ENCODE measurements around the gene TMIGD3.

The TMIGD3 gene

GRCh38 chr1:111512132-111512889, 8.9 kb upstream of the TMIGD3 start:
- H3K4me3 ChIP-seq (ENCODE audit: insufficient read depth, low read length, poor library complexity, severe bottlenecking), result no peak overlapping the region
- H4K20me1 ChIP-seq (ENCODE audit: low read depth, low read length), result no peaks in the 10 kb centered on the region
- TF ChIP-seq, protein P1, sequence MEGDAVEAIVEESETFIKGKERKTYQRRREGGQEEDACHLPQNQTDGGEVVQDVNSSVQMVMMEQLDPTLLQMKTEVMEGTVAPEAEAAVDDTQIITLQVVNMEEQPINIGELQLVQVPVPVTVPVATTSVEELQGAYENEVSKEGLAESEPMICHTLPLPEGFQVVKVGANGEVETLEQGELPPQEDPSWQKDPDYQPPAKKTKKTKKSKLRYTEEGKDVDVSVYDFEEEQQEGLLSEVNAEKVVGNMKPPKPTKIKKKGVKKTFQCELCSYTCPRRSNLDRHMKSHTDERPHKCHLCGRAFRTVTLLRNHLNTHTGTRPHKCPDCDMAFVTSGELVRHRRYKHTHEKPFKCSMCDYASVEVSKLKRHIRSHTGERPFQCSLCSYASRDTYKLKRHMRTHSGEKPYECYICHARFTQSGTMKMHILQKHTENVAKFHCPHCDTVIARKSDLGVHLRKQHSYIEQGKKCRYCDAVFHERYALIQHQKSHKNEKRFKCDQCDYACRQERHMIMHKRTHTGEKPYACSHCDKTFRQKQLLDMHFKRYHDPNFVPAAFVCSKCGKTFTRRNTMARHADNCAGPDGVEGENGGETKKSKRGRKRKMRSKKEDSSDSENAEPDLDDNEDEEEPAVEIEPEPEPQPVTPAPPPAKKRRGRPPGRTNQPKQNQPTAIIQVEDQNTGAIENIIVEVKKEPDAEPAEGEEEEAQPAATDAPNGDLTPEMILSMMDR (IDR thresholded peaks at IDR 0.05; ENCODE audit: insufficient read depth, low read length, poor library complexity, severe bottlenecking), result no peak
- TF ChIP-seq EZH2phosphoT487 (conservative IDR thresholded peaks at IDR 0.05; ENCODE audit: low read length), result no peak
- H2AFZ ChIP-seq (ENCODE audit: low read depth, low read length, severe bottlenecking), result no peak overlapping the region
- H3K9me3 ChIP-seq (ENCODE audit: insufficient read depth, low read length), result no peaks in the 10 kb centered on the region
- H3K4me2 ChIP-seq (ENCODE audit: low read depth, low read length, poor library complexity, severe bottlenecking), result no peak overlapping the region
- no peak overlapping the region for H3K27ac ChIP-seq (ENCODE audit: low read depth, low read length)
- H3F3A ChIP-seq (ENCODE audit: insufficient read depth), result peaks cover 9% of the 10 kb centered on the region
- H3K79me2 ChIP-seq (ENCODE audit: insufficient read depth, low read length), result no peaks in the 10 kb centered on the region
- H3K9me2 ChIP-seq (replicated peaks; ENCODE audit: insufficient read depth, low read length), result no peaks in the 10 kb centered on the region
- H3K36me3 ChIP-seq (ENCODE audit: low read length), result no peaks in the 10 kb centered on the region
- H3K27me3 ChIP-seq (ENCODE audit: low read length), result no peaks in the 10 kb centered on the region
- no peak overlapping the region for H3K9ac ChIP-seq (ENCODE audit: low read length)

- Histone ChIP-seq H3K27ac (ENCODE audit: low read depth, low read length) (no peak overlapping the region), H3K9ac (ENCODE audit: low read length) (no peak overlapping the region), H4K20me1 (ENCODE audit: low read depth, low read length) (no peaks in the 10 kb centered on the region), H3K4me2 (ENCODE audit: low read depth, low read length, poor library complexity, severe bottlenecking) (no peak overlapping the region), H2AFZ (ENCODE audit: low read depth, low read length, severe bottlenecking) (no peak overlapping the region), H3K36me3 (ENCODE audit: low read length) (no peaks in the 10 kb centered on the region), H3K9me2 (replicated peaks; ENCODE audit: insufficient read depth, low read length) (no peaks in the 10 kb centered on the region), H3K27me3 (ENCODE audit: low read length) (no peaks in the 10 kb centered on the region), H3F3A (ENCODE audit: insufficient read depth) (peaks cover 16% of the 10 kb centered on the region), H3K79me2 (ENCODE audit: insufficient read depth, low read length) (no peaks in the 10 kb centered on the region), H3K9me3 (ENCODE audit: insufficient read depth, low read length) (no peaks in the 10 kb centered on the region), H3K4me3 (ENCODE audit: insufficient read depth, low read length, poor library complexity, severe bottlenecking) (no peak overlapping the region)
- TF ChIP-seq EZH2phosphoT487 (conservative IDR thresholded peaks at IDR 0.05; ENCODE audit: low read length), result no peak
- TF ChIP-seq, protein P1 (IDR thresholded peaks at IDR 0.05; ENCODE audit: insufficient read depth, low read length, poor library complexity, severe bottlenecking), result no peak
Measured at GRCh38 chr1:111511370-111511769, 7.9 kb upstream of the TMIGD3 start.

DNA sequence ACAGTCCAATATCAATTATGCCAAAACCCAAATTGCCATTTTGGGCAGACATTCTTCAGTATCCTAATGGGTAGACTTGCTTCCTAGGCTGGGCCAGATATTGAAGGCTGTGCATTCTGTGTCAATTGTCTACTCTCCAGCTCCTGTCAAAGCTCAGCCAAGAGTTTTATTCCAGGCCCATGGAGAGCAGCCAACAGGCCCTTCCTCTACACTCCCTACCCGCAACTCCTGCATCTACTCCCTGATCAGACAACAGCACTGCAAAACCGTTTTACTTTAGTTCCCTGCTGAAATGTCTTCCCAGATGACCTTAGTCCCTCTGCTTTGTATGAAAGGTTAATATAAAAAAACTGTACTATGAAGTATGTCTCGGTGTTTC, 6.6 kb upstream of the TMIGD3 start:
- TF ChIP-seq, protein P1 (IDR thresholded peaks at IDR 0.05; ENCODE audit: insufficient read depth, low read length, poor library complexity, severe bottlenecking), result no peak
- no peak for TF ChIP-seq EZH2phosphoT487 (conservative IDR thresholded peaks at IDR 0.05; ENCODE audit: low read length)
- Histone ChIP-seq H3K4me3 (ENCODE audit: insufficient read depth, low read length, poor library complexity, severe bottlenecking) (no peak overlapping the region), H3F3A (ENCODE audit: insufficient read depth) (peaks cover 22% of the 10 kb centered on the region), H4K20me1 (ENCODE audit: low read depth, low read length) (no peaks in the 10 kb centered on the region), H2AFZ (ENCODE audit: low read depth, low read length, severe bottlenecking) (no peak overlapping the region), H3K9me3 (ENCODE audit: insufficient read depth, low read length) (no peaks in the 10 kb centered on the region), H3K27ac (ENCODE audit: low read depth, low read length) (no peak overlapping the region), H3K9me2 (replicated peaks; ENCODE audit: insufficient read depth, low read length) (no peaks in the 10 kb centered on the region), H3K27me3 (ENCODE audit: low read length) (no peaks in the 10 kb centered on the region), H3K36me3 (ENCODE audit: low read length) (no peaks in the 10 kb centered on the region), H3K4me2 (ENCODE audit: low read depth, low read length, poor library complexity, severe bottlenecking) (no peak overlapping the region), H3K79me2 (ENCODE audit: insufficient read depth, low read length) (no peaks in the 10 kb centered on the region), H3K9ac (ENCODE audit: low read length) (no peak overlapping the region)
